ENCODE data around the gene ADCY10. TPM values are rescaled to one million over a fixed set of nuclear protein-coding genes. Genes with fewer than 3 reads are reported as not detected.

Gene ADCY10
- total and polyA plus RNA-seq, 9 of the 15 experiments (the other 6 are each of a cell fraction or from before 2014, with no cell fraction given): 0.08 to 0.86 (median 0.22) TPM

- peaks cover 97% of the 10 kb centered on the region for H3K79me2 ChIP-seq (ENCODE audit: control insufficient read depth, insufficient read depth, low read length)
- DNase-seq (ENCODE audit: extremely low read depth in 1 of 4, low spot score in 3 of 4): no peak
- intact Hi-C loops (cut with micrococcal nuclease) (no loop called here), in situ Hi-C loops (cut with MboI) (no loop called here)
- no peak overlapping the region for H3K4me3 ChIP-seq
- CTCF ChIA-PET (ENCODE audit: low intra/inter-chr PET ratio): interaction anchor here (0.6 kb wide), 1 partner anchor 123 kb away, joined by 3 read pairs; no protein-coding TSS in a partner anchor
- no peak for ATAC-seq
- H4K20me1 ChIP-seq (replicated peaks; ENCODE audit: control insufficient read depth, insufficient read depth, low read length): 0 out of 2 replicates have a peak, but pooled peaks cover 2% of the 10 kb centered on the region
- H3K36me3 ChIP-seq (ENCODE audit: control insufficient read depth, insufficient read depth, low read length): peaks cover 22% of the 10 kb centered on the region
- H3K4me2 ChIP-seq (ENCODE audit: insufficient read depth, low read length): no peak overlapping the region
- no TSS peak for BruUV-seq (replicated peaks)
- no peak overlapping the region for H3K27ac ChIP-seq (ENCODE audit: extremely low read depth, low read depth, low read length)
- no peak for FAIRE-seq
- no peak overlapping the region for H3K9ac ChIP-seq (ENCODE audit: insufficient read depth in 1 of 2, low read depth in 2 of 2, low read length in 2 of 2)
- H3K9me3 ChIP-seq (replicated peaks; ENCODE audit: control insufficient read depth, insufficient read depth, low read depth, low read length): peaks cover 3% of the 10 kb centered on the region; the same call in 1 of the 2 replicates
- POLR2A ChIA-PET: interaction anchor here (0.7 kb wide), 1 partner anchor 209 kb away, joined by 5 read pairs; no protein-coding TSS in a partner anchor
- no peaks in the 10 kb centered on the region for H3K27me3 ChIP-seq (ENCODE audit: control insufficient read depth in 2 of 2, insufficient read depth in 2 of 2, low read length in 2 of 2)
- TF ChIP-seq CBFA2T3 (IDR thresholded peaks at IDR 0.05) (no peak), GATAD2A (IDR thresholded peaks at IDR 0.05) (no peak), ZNF384 (IDR thresholded peaks at IDR 0.05; ENCODE audit: low read depth, low read length) (0 out of 2 replicates have a peak, but pooled peaks have one; percentile 59), RBM25 (IDR thresholded peaks at IDR 0.05; ENCODE audit: low read depth, low read length, severe bottlenecking) (peak; percentile 43), POU5F1 (IDR thresholded peaks at IDR 0.05; ENCODE audit: borderline replicate concordance, low read depth, low read length, partially characterized antibody) (no peak), CBX3 (IDR thresholded peaks at IDR 0.05; ENCODE audit: borderline replicate concordance in 1 of 2, low read length in 2 of 2) (peak in 1 of 2 experiments; percentile 23; a peak in 1 of 3 replicates)
- H2AFZ ChIP-seq (ENCODE audit: low read depth, low read length): no peak overlapping the region
- 85% methylated on average over 2 of the region's 2 CpGs for WGBS (ENCODE audit: insufficient coverage, low coverage, missing lambda C conversion rate)
- H3K9me1 ChIP-seq (ENCODE audit: control insufficient read depth, insufficient read depth, low read length): no peaks in the 10 kb centered on the region
- H3K4me1 ChIP-seq (replicated peaks in 1 of 2; ENCODE audit: control insufficient read depth in 2 of 2, insufficient read depth in 2 of 2, low read length in 2 of 2): peaks cover 4 to 8% of the 10 kb centered on the region in 2 experiments; a peak in 3 of 5 replicates
Measured at GRCh38 chr1:167940264-167940663, 26.3 kb upstream of the ADCY10 start.
